GM12873 (cell line): ENCODE results near the gene CATSPERB.

Experiments used
- TF ChIP-seq, protein P1 (sequence below): IDR thresholded peaks from 2 replicates; pipeline ENCODE4 v1.5.1; 2012; ENCODE audit warnings: low read depth, mild to moderate bottlenecking, moderate library complexity, low read length, control low read depth; ENCODE audit not compliant: insufficient read depth; ENCODE audit errors: missing control alignments

The CATSPERB gene

DNA sequence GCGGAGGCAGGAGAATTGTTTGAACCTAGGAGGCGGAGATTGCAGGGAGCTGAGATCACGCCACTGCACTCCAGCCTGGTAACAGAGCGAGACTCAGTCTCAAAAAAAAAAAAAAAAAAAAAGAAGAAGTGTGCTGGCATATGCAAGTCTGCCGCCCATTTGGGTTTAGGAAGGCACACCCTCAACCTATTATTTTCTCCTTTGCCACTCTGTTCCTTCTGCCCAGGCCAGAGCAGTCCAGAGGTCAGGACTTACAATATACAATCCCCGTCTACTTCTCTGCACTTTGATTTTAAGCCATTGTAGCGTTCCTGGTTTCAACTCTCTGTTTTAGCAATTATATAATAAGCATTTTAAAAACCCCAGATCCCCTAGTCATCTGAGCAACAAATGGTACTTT lies 39.8 kb downstream of the CATSPERB start:
- TF ChIP-seq, protein P1, sequence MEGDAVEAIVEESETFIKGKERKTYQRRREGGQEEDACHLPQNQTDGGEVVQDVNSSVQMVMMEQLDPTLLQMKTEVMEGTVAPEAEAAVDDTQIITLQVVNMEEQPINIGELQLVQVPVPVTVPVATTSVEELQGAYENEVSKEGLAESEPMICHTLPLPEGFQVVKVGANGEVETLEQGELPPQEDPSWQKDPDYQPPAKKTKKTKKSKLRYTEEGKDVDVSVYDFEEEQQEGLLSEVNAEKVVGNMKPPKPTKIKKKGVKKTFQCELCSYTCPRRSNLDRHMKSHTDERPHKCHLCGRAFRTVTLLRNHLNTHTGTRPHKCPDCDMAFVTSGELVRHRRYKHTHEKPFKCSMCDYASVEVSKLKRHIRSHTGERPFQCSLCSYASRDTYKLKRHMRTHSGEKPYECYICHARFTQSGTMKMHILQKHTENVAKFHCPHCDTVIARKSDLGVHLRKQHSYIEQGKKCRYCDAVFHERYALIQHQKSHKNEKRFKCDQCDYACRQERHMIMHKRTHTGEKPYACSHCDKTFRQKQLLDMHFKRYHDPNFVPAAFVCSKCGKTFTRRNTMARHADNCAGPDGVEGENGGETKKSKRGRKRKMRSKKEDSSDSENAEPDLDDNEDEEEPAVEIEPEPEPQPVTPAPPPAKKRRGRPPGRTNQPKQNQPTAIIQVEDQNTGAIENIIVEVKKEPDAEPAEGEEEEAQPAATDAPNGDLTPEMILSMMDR = no peak

DNA sequence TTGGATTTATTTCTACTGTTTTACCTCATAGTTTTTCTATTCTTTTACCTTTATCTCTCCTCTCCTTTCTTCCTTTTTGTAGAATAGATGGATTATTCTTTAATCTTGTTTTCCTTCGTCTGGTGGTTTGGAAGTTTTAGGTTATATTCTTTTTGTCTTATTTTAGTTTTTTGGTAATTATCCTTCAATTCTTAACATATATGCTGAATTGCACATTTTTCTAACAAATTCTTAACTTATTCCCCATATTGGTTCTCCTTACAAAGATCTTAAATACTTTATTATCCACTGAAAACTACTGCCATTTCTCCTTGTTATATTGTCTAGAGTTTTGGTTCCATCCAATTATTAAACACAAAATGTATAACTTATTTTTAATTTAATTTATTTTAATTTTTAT lies 42.3 kb downstream of the CATSPERB start:
- TF ChIP-seq, protein P1 = no peak

DNA sequence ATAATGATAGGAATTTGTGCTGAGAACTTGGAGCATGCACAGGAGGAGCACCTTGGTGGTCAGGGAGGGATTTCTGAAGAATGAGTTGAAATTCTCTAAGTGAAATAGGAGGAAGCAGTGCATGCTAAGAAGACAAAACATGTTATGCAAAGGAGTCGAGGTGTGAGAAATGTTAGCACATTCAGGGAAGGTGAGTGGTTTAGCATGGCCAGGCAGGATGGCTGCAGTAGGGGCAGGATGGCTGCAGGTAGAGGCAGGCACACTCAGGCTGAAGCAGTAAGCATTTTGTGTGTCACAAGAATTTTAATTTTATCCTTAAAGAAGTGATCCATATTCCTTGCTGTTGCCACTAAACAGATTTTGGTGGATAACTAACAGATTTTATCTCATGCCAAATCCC lies 46.3 kb downstream of the CATSPERB start:
- TF ChIP-seq, protein P1 = no peak

DNA sequence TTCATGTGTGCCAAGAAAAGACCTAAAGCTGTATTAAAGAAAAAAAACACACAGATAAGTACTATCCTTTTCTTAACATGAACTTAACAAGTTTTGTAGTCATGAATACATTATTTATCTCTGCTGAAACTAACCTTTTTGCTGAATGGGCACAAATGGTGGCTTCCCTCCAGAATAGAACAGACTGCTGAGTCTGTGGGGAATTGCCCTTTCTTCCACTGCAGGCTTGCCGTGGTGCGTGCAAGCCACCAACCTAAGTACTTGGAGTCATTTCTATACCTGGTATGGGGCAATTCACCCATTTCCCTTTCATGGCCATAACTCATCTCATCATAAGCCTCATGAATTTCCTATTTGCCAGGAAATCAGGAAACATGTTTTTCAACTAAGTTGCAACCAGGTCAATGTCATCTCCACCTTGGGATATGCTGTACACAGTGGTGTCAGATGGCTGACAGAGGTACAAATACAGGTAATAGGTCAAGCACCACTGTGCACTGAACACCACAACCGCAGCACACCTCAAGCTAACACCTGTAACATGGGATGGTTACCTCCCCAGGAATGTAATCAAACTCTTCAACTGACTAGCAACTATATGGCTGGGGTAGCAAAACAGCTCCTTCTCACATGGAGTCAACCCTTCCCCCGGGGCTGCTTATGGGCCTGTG lies 49.9 kb downstream of the CATSPERB start:
- TF ChIP-seq, protein P1 = no peak

DNA sequence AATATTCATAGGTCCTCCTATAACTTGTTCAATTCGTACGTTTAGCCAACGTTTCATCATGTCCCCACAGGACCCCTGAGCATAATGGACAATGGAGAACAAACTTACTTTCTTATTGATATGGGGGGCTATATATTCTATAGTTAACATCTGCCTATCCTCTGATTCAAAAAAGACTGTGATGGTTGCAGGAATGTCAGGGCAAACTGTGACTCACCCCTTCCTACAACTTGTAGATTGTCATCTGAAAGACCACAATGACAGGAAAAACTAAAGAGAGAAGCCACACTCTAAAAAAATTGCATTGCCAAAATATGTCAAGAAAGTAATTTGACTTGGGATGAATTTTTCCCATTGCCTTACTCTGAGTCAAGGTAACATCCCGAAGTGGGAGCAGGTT lies 50.8 kb downstream of the CATSPERB start:
- TF ChIP-seq, protein P1 = no peak

DNA sequence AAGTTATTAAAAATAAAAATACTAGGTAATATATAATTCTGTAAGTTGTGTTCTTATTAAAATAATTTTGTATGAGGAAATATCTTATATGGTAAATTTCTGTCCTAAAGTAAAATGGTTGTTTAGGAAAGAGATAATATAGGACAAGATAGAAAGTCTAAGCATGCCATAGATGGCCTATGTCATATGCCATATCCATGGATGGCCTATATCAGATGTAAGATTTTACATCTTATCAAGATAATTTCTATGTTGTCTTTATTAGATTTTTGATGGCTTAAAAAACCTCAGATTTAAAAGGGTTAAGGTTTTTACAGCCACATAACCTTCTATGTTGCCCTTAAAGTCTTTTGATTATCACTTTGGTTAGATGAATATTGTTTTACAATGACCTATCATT lies 52.6 kb downstream of the CATSPERB start:
- TF ChIP-seq, protein P1 = no peak

DNA sequence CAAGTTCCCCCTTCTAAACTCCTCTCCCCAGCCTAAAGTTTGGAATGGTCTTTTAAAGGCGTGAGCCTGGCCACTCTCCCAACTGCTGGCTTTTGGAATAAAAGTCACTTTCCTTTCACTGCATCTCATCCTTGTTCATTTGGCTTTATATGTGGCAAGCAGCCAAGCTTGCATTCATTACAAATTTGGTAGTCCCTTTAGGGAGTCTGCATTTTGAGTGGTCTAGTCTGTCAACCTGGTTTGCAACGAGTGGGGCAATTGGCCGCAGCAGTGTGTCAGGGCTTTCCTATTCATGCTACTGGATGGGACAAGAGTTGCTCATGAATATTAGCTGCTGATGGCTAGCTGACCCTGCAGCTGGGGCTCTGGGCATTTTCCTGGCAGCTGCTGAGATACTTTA lies 57.0 kb downstream of the CATSPERB start:
- TF ChIP-seq, protein P1 = no peak

DNA sequence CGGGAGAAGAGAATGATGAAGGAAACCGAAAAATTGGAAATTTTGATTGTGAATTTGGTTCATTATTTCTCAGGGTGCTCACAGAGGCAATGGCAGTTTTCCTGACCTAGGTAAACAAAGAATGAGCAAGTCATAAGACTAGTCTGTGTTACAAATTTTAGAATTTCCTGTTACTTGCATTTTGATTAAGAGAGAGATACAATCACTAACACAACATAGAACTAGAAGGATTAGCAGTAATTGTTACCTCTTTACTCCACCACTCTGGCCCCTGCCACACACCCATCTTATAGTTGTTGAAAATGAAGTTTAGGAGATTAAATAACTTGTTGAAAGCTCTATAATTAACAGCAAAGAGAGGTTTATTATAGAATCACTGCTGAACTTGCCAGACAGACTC lies 62.0 kb downstream of the CATSPERB start:
- TF ChIP-seq, protein P1 = no peak
